Urinary bladder (tissue), 2 donors: ENCODE data around the gene METTL25B. TPM values are rescaled to one million over a fixed set of nuclear protein-coding genes. Genes with fewer than 3 reads are reported as not detected.

Source experiments
- polyA plus RNA-seq: library from polyadenylated mRNA; stranded (reverse); fragments of 200-250 nt; gene quantifications from one replicate; pipeline ENCODE4 v1.2.3, GENCODE V29; 2013
- total RNA-seq: library from RNA; depleted of rRNA; stranded (reverse); fragments of >200 nt; gene quantifications from one replicate; pipeline ENCODE4 v1.2.3, GENCODE V29; 2014
- donor health status: healthy.

The METTL25B gene
- total and polyA plus RNA-seq, 2 donors = 11.4 to 32.6 TPM

Other genes with a start within 250 kb of the METTL25B start
- 10.0 TPM for gene MEF2D, start 227.7 kb upstream of the METTL25B start, total RNA-seq
- gene MEF2D, start 227.7 kb upstream of the METTL25B start, polyA plus RNA-seq = 55.5 TPM
- gene IQGAP3, start 155.9 kb upstream of the METTL25B start, total RNA-seq = 11.8 TPM
- gene IQGAP3, start 155.9 kb upstream of the METTL25B start, polyA plus RNA-seq = 0.32 TPM
- gene TTC24, start 148.7 kb upstream of the METTL25B start, total RNA-seq = not detected
- 0.09 TPM for gene TTC24, start 148.7 kb upstream of the METTL25B start, polyA plus RNA-seq
- 27.3 TPM for gene NAXE, start 136.7 kb upstream of the METTL25B start, total RNA-seq
- gene NAXE, start 136.7 kb upstream of the METTL25B start, polyA plus RNA-seq = 84.1 TPM
- gene GPATCH4, start 127.0 kb upstream of the METTL25B start, total RNA-seq = 6.1 TPM
- gene GPATCH4, start 127.0 kb upstream of the METTL25B start, polyA plus RNA-seq = 24.5 TPM
- not detected for gene HAPLN2, start 109.1 kb upstream of the METTL25B start, total RNA-seq
- 4.0 TPM for gene HAPLN2, start 109.1 kb upstream of the METTL25B start, polyA plus RNA-seq
- gene BCAN, start 86.4 kb upstream of the METTL25B start, total RNA-seq = 0.48 TPM
- gene BCAN, start 86.4 kb upstream of the METTL25B start, polyA plus RNA-seq = 0.19 TPM
- gene NES, start 51.1 kb upstream of the METTL25B start, total RNA-seq = 35.7 TPM
- gene NES, start 51.1 kb upstream of the METTL25B start, polyA plus RNA-seq = 38.2 TPM
- gene CRABP2, start 22.9 kb upstream of the METTL25B start, total RNA-seq = 37.9 TPM
- 25.3 TPM for gene CRABP2, start 22.9 kb upstream of the METTL25B start, polyA plus RNA-seq
- 12.5 TPM for gene ISG20L2, start 297 bp downstream of the METTL25B start, total RNA-seq
- gene ISG20L2, start 297 bp downstream of the METTL25B start, polyA plus RNA-seq = 22.8 TPM
- 25.8 TPM for gene MRPL24, start 12.6 kb downstream of the METTL25B start, total RNA-seq
- gene MRPL24, start 12.6 kb downstream of the METTL25B start, polyA plus RNA-seq = 115 TPM
- gene HDGF, start 23.2 kb downstream of the METTL25B start, total RNA-seq = 74.8 TPM
- 113 TPM for gene HDGF, start 23.2 kb downstream of the METTL25B start, polyA plus RNA-seq
- 17.7 TPM for gene PRCC, start 39.1 kb downstream of the METTL25B start, total RNA-seq
- 49.5 TPM for gene PRCC, start 39.1 kb downstream of the METTL25B start, polyA plus RNA-seq
- not detected for gene SH2D2A, start 88.4 kb downstream of the METTL25B start, total RNA-seq
- 0.70 TPM for gene SH2D2A, start 88.4 kb downstream of the METTL25B start, polyA plus RNA-seq
- 0.11 TPM for gene INSRR, start 130.6 kb downstream of the METTL25B start, total RNA-seq
- 0.04 TPM for gene INSRR, start 130.6 kb downstream of the METTL25B start, polyA plus RNA-seq
- gene NTRK1, start 132.4 kb downstream of the METTL25B start, total RNA-seq = 0.37 TPM
- gene NTRK1, start 132.4 kb downstream of the METTL25B start, polyA plus RNA-seq = 1.0 TPM
- gene PEAR1, start 165.2 kb downstream of the METTL25B start, total RNA-seq = 9.3 TPM
- 13.1 TPM for gene PEAR1, start 165.2 kb downstream of the METTL25B start, polyA plus RNA-seq
- gene LRRC71, start 192.2 kb downstream of the METTL25B start, total RNA-seq = 0.16 TPM
- not detected for gene LRRC71, start 192.2 kb downstream of the METTL25B start, polyA plus RNA-seq